Measurements from ENCODE around the gene TET3.

TET3 gene

GRCh38 chr2:73963385-73964120 lies 21.2 kb upstream of the TET3 start:
- no peak for DNase-seq
- intact Hi-C loops (cut with DNase I): no loop called here

- DNase-seq: no peak
- intact Hi-C loops (cut with DNase I): no loop called here
These were observed 20.5 kb upstream of the TET3 start for GRCh38 chr2:73964223-73964622.

- no peak for DNase-seq
- intact Hi-C loops (cut with DNase I): no loop called here
These were observed 19.7 kb upstream of the TET3 start for GRCh38 chr2:73965053-73965452.

DNA sequence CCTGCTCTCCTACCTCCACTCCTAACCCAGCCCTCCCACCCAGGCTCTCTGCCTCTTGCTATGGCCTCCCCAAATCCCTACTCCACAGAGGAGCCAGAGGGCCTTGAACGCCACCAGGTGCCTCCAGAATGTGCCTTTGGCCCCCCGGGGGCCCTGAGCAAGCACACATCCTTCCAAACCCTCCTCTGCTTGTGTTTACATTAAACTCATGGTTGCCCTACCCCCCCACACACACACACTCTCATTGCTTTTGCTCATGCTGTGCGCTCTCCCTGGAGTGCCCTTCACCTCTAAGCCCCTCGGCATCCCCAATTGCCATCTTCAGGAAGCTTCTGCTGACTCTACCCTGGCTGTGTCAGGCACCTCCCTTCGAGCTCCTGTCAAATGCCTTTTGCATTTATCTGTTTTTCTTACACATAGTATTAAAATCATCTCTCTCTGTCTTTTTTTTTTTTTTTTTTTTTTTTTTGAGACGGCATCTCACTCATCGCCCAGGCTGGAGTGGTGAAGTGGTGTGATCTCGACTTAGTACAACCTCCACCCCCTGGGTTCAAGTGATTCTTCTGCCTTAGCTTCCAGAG lies 16.3 kb upstream of the TET3 start:
- intact Hi-C loops (cut with DNase I): no loop called here
- DNase-seq: no peak

- intact Hi-C loops (cut with DNase I): no loop called here
- no peak for DNase-seq
These were observed 15.4 kb upstream of the TET3 start for GRCh38 chr2:73969356-73969755.

DNA sequence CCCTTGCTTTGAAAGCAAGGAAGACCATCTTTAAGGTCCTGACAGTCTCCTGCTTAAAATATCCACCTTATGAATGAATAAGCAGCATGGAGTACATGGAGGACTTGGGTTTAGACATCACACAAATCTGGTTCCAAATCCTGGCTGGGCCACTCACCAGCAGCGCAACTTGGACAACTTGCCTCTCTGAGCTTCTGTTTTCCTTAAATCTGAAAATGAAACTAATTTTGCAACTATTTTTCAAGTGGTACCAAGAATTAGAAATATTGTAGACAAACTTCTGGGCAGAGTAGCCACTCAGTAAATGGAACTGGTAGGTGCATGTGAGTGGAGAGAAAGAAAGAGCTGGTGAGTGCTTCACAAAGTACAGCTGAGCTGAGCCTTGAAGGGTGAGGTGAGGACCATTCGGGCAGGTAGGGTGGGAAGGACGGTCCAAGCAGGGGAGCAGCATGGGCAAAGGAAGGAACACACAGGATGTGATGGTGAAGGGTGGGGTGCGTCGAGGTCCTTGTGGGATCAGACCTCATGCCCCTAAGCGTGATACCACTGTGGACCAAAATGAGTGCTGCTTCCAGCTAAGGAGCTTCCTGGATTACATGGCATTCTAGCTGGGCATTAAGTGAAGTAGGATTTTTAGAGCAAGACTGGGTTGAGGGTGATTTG lies 14.4 kb upstream of the TET3 start:
- DNase-seq: no peak
- intact Hi-C loops (cut with DNase I): no loop called here

DNA sequence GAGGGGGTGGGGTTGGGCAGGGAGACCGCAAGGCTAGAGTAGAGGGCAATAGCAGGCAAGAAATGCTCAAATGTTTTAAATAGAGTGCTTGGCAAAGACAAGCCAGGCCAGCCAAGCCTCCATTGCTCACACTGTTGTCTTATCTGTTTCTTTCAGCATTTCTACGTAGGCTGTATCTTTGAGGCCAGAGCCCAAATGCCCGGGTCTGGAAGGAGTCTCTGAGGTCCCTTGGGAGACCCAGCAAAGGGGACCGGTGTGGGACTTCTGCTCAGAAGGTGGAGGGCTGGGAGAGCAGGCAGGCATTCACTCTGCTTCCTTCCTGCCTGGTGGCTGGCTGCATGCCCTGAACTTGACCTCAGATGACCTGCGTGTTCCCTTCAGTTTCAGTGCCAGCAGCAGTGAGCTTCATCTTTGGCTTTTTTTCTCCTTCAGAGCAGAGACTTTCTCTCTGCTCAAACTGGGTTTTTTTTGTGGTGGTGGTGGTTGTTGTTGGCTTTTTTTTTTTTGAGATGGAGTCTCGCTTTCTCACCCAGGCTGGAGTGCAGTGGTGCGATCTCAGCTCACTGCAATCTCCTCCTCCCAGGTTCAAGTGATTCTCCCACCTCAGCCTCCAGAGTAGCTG lies 13.7 kb upstream of the TET3 start:
- peak in 6 of 10 donors; percentile 40 to 86 (median 50) for DNase-seq
- intact Hi-C loops (cut with DNase I): no loop called here

GRCh38 chr2:73971722-73972121 lies 13.0 kb upstream of the TET3 start:
- intact Hi-C loops (cut with DNase I): no loop called here
- DNase-seq: no peak

DNA sequence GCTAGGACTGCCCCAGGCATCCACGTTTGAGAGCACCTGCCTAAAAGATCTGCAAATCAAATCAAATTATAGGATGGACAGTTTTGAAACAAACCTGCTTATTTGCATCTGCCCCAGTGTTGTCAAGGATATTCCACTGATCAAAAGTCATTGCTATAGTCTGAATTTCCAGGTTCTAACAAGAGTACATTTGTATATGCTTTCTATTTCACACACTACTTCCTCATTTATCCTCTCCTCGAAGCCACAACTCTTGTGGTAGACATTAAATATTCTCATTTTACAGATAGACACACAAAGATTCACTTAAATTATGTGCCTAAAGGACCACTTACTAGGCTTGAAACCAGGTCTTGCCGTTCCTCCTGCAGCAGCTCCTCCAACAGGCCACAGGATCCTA lies 11.9 kb upstream of the TET3 start:
- no peak for DNase-seq
- intact Hi-C loops (cut with DNase I): no loop called here

GRCh38 chr2:73975731-73976130 lies 9.0 kb upstream of the TET3 start:
- intact Hi-C loops (cut with DNase I): no loop called here
- DNase-seq: no peak

- DNase-seq: no peak
- intact Hi-C loops (cut with DNase I): no loop called here
These were observed 7.9 kb upstream of the TET3 start for GRCh38 chr2:73976803-73977202.

DNA sequence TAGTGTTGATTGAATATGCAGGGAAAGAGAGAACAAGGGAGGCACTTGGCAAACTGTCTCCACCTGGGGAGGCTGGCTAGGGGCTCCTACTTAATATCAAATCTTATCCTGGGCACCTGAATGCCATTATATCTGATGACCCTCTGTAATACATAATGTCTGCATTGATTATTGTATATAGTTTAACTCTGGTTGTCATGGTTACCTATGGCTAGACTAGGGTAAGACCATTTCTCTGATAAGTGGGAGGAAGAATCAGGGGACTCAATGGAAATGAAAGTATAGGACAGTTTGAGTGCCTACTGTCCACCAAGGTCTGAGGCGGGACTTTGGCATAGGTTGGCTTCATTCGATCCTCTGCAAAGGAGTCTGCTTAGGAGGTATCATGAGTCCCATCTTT lies 7.2 kb upstream of the TET3 start:
- no peak for DNase-seq
- intact Hi-C loops (cut with DNase I): no loop called here

DNA sequence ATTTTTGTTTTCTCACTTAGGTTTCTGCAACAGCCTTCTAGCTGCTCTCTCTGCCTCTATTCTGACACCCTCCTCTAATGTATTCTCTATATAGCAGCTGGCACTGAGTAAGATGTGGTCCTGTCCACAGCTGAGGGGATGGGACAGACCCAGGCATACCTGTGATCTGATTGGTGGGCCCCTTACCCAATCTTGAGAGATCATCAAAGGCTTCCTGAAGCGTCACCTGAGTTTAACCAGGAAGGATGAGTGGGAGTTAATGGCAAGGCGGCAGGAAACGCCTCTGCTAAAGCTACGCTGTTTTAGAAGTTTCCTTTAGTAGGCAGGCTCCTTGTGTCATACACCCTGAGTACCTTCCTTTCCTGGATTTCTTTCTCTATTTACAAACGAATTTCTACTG lies 5.7 kb upstream of the TET3 start:
- no peak for DNase-seq
- intact Hi-C loops (cut with DNase I): no loop called here

DNA sequence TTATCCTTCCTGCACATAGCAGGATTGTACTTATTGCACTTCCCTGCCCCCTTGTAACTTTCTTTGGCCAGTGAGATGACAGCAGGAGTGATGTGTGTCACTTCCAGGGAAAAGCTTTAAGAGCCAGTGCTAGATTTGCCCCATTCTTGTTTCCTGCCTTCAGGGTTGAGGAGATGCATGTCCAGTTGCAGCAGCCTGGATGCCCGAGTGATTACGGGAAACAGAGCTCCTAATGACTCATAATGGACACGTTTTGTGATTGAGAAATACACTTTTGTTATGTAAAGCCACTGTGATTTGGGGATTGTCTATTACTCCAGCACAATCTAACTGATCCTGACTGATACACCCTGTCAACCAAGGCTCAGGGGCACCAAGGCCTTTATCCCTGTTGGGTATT lies 5.0 kb upstream of the TET3 start:
- no peak for DNase-seq
- intact Hi-C loops (cut with DNase I): loop anchor here (5.0 kb wide), 1 partner anchor 47 kb away; no protein-coding TSS in a partner anchor

DNA sequence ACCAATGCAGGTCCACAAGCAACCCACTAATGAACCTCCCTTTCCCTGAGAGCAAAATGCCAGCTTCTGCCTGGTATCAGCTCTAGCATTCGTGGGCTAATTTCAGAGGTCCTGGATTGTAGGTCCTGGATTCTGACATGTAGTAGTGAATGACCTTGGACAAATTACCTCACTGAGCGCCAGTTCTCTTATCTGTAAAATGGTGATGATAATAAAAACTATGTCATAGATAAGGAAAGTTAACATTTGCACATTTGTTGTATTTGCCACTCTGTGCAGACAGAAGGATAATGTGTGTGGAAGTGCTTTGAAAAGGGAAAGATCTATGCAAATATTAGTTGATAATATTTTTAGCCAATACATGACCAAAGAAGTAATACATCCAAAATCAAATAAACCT lies 4.1 kb upstream of the TET3 start:
- intact Hi-C loops (cut with DNase I): loop anchor here (5.0 kb wide), 1 partner anchor 48 kb away; no protein-coding TSS in a partner anchor

DNA sequence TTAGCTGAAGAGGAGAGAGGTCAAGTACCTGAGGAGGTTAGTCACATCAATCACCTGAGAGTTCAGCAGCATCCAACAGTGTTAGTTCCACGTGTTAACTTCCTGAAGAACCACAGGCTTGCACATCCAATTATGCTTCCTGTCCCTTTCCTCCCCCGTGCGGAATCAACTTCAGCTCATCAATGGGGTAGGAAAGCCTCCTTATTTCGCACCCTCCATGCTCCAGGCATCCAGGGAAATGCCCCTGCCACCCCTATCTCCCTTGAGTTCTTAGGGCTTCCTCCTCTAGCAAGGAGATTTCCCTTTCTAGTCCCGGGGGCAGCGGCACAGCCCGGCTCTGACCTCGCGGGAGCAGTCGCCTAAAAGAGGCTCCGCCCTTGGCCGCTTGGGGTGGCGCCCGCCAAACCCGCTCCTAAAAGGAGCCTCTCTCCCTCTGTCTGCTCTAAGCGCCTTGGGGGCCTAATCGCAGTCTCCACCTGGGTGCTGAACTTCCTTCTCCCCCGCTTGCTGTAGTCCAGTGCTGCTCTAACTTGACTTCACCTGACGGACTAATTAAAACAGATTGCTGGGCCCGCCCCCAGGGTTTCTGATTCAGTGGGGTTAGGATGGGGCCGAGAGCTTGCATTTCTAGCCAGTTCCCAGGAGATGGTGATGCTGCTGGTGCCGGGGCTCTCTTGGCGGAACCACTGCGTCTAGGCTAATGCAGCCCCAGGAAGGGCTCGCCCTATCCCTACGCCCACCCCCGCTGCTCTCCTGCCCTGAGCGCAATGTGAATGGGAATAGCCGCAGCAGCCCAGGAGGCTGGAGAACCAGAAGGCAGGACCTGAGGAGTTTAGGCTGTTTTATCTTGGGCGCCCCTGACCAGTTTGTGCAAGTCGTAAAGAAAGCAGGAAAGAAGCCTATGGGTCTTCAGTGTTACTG lies 3.4 kb upstream of the TET3 start:
- DNase-seq: peak in 2 of 10 donors; percentile 9 to 52
- intact Hi-C loops (cut with DNase I): loop anchor here (5.0 kb wide), 1 partner anchor 49 kb away; no protein-coding TSS in a partner anchor

More for the DNA sequence above, 4.1 kb upstream of the TET3 start:
- DNase-seq: no peak

GRCh38 chr2:73982140-73982617 lies 2.5 kb upstream of the TET3 start:
- intact Hi-C loops (cut with DNase I): loop anchor here (5.0 kb wide), 1 partner anchor 50 kb away; no protein-coding TSS in a partner anchor
- peak in 3 of 10 donors; percentile 36 to 90 (median 72) for DNase-seq

- intact Hi-C loops (cut with DNase I): loop anchor here (5.0 kb wide), 1 partner anchor 51 kb away; no protein-coding TSS in a partner anchor
- peak in 1 of 10 donors; percentile 11 for DNase-seq
These were observed 1.1 kb upstream of the TET3 start for GRCh38 chr2:73983322-73984202.

- intact Hi-C loops (cut with DNase I): loop anchor here (5.0 kb wide), 2 partner anchors 53 to 153 kb away; no protein-coding TSS in a partner anchor
- peak in 2 of 10 donors; percentile 22 to 55 for DNase-seq
These were observed 205 bp downstream of the TET3 start for GRCh38 chr2:73984922-73985307.

Measured in posterior cingulate gyrus (tissue), 11 donors.